Measurements from ENCODE around the gene SLIT3. TPM values are rescaled to one million over a fixed set of nuclear protein-coding genes. Genes with fewer than 3 reads are reported as not detected.

SLIT3 gene
- total RNA-seq, 1 donor from 2014 or later = 0.22 TPM

GRCh38 chr5:168713051-168713450 is 587.9 kb downstream of the SLIT3 start:
- Histone ChIP-seq H3K27ac (no peak overlapping the region), H3K27me3 (no peaks in the 10 kb centered on the region), H3K4me2 (no peak overlapping the region), H3K4me1 (peaks cover 5% of the 10 kb centered on the region), H3K79me2 (ENCODE audit: low read depth) (no peaks in the 10 kb centered on the region), H3K4me3 (no peak overlapping the region), H2AFZ (replicated peaks) (no peak overlapping the region), H3K9me3 (ENCODE audit: low read depth) (no peaks in the 10 kb centered on the region), H3K36me3 (no peaks in the 10 kb centered on the region), H4K20me1 (ENCODE audit: low read depth) (no peaks in the 10 kb centered on the region), H3K9ac (no peak overlapping the region), H3F3A (ENCODE audit: low read depth) (no peaks in the 10 kb centered on the region)
- no peak for TF ChIP-seq EZH2phosphoT487 (IDR thresholded peaks at IDR 0.05)
- Mint-ChIP-seq H3K4me1 (peaks cover 6% of the 10 kb centered on the region), H3K27me3 (ENCODE audit: insufficient read depth, low read depth) (no peaks in the 10 kb centered on the region), H3K36me3 (no peaks in the 10 kb centered on the region), H3K27ac (no peak overlapping the region), H3K4me3 (no peak overlapping the region), H3K9me3 (no peaks in the 10 kb centered on the region)
- no peak for DNase-seq (ENCODE audit: low spot score)

- H3K9me3 ChIP-seq (ENCODE audit: low read depth) = no peaks in the 10 kb centered on the region
- H2AFZ ChIP-seq (replicated peaks) = no peak overlapping the region
- H3K4me2 ChIP-seq = no peak overlapping the region
- H3K36me3 ChIP-seq = no peaks in the 10 kb centered on the region
- H3K9ac ChIP-seq = no peak overlapping the region
- no peaks in the 10 kb centered on the region for H3K27me3 Mint-ChIP-seq (ENCODE audit: insufficient read depth, low read depth)
- H3K27me3 ChIP-seq = no peaks in the 10 kb centered on the region
- DNase-seq (ENCODE audit: low spot score) = no peak
- peaks cover 9% of the 10 kb centered on the region for H3K4me1 ChIP-seq
- H3K4me3 ChIP-seq = no peak overlapping the region
- no peak for TF ChIP-seq EZH2 (IDR thresholded peaks at IDR 0.05)
- no peak for TF ChIP-seq EZH2phosphoT487 (IDR thresholded peaks at IDR 0.05)
- TF ChIP-seq CTCF (IDR thresholded peaks at IDR 0.05) = no peak
- H3K27ac Mint-ChIP-seq = no peak overlapping the region
- H3K4me3 Mint-ChIP-seq = no peak overlapping the region
- no peaks in the 10 kb centered on the region for H3K79me2 ChIP-seq (ENCODE audit: low read depth)
- no peak overlapping the region for H3K27ac ChIP-seq
- peaks cover 6% of the 10 kb centered on the region for H3K4me1 Mint-ChIP-seq
- H3F3A ChIP-seq (ENCODE audit: low read depth) = no peaks in the 10 kb centered on the region
- H3K36me3 Mint-ChIP-seq = no peaks in the 10 kb centered on the region
- H4K20me1 ChIP-seq (ENCODE audit: low read depth) = no peaks in the 10 kb centered on the region
- no peaks in the 10 kb centered on the region for H3K9me3 Mint-ChIP-seq
These were observed 588.5 kb downstream of the SLIT3 start for GRCh38 chr5:168712280-168712924.

- H3K79me2 ChIP-seq (ENCODE audit: low read depth) = no peaks in the 10 kb centered on the region
These were observed 590.2 kb downstream of the SLIT3 start for GRCh38 chr5:168710706-168711105.

More at GRCh38 chr5:168710706-168711105, 590.2 kb downstream of the SLIT3 start:
- Histone ChIP-seq H3K4me2 (no peak overlapping the region), H3K27me3 (no peaks in the 10 kb centered on the region), H3K36me3 (no peaks in the 10 kb centered on the region), H2AFZ (replicated peaks) (no peak overlapping the region), H3K9me3 (ENCODE audit: low read depth) (no peaks in the 10 kb centered on the region), H3K27ac (no peak overlapping the region), H4K20me1 (ENCODE audit: low read depth) (peaks cover 5% of the 10 kb centered on the region), H3K4me1 (peaks cover 9% of the 10 kb centered on the region), H3K9ac (no peak overlapping the region), H3K4me3 (no peak overlapping the region), H3F3A (ENCODE audit: low read depth) (no peaks in the 10 kb centered on the region)
- peak overlapping the region; percentile 21 for H3K27ac Mint-ChIP-seq
- H3K4me3 Mint-ChIP-seq = no peak overlapping the region
- H3K4me1 Mint-ChIP-seq = peaks cover 6% of the 10 kb centered on the region
- no peaks in the 10 kb centered on the region for H3K9me3 Mint-ChIP-seq
- no peak for DNase-seq (ENCODE audit: low spot score)
- H3K36me3 Mint-ChIP-seq = no peaks in the 10 kb centered on the region
- TF ChIP-seq EZH2 (IDR thresholded peaks at IDR 0.05) (no peak), CTCF (IDR thresholded peaks at IDR 0.05) (no peak), EZH2phosphoT487 (IDR thresholded peaks at IDR 0.05) (no peak)
- H3K27me3 Mint-ChIP-seq (ENCODE audit: insufficient read depth, low read depth) = peaks cover 2% of the 10 kb centered on the region
